Activated CD4-positive, CD25-positive, alpha-beta regulatory T cell treated with anti-CD3 and anti-CD28 coated beads, Interleukin-2, amount 50 U/mL, for 72 hours (primary cell): ENCODE measurements around the gene LRFN3.
"Not testable (repeated sequence)": the region's sequence is repeated elsewhere in the genome, so short reads cannot be mapped to it uniquely, and the experiment has no call there.

Experiments used
- DNase-seq: peaks from one replicate; pipeline ENCODE4 v3.0.0; 2021

LRFN3 gene

DNA sequence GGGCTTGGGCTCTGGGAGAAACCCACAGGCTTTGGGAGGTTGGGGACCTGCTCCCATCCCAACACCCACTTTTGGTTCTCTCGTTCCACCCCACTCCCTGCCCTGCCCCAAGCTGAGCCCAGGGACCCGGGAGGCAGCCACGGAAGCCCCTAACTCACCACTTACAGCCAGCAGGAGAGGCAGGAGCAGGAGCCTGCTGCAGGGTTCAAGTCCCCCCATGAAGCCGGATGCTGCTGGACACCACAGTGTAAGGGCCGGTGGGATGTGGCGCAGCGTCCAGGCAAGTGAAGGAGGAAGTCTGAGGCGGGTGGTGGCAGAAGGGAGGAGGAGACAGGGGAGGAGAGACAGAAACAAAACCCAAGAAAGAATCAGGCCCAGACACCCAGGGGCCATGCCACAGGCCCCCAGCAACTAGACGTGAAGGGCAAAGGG is 28.1 kb upstream of the LRFN3 start, which contains the start of gene TYROBP:
Gene TYROBP, minus strand, starts transcription at position 286 of the 432 bp plus-strand sequence. Its CDS starts 67 bp downstream, at position 219.
- no peak for DNase-seq

- no peak for DNase-seq
These were observed 27.0 kb upstream of the LRFN3 start for GRCh38 chr19:35908973-35909683.

- DNase-seq, result no peak
These were observed 26.5 kb upstream of the LRFN3 start for GRCh38 chr19:35909684-35910035.

DNA sequence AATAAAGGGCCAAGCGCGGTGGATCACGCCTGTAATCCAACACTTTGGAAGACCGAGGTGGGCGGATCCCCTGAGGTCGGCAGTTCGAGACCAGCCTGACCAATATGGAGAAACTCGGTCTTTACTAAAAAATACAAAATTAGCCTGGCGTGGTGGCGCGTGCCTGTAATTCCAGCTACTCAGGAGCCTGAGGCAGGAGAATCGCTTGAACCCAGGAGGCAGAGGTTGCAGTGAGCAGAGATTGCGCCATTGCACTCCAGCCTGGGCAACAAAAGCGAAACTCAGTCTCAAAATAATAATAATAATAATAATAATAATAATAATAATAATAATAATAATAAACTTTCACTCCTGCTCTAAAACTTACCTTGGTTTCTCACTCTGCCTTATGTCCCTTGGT is 25.8 kb upstream of the LRFN3 start:
- not testable (repeated sequence) for DNase-seq

- DNase-seq, result no peak
These were observed 25.0 kb upstream of the LRFN3 start for GRCh38 chr19:35911173-35911572.

- no peak for DNase-seq
These were observed 24.4 kb upstream of the LRFN3 start for GRCh38 chr19:35911790-35912189.

DNA sequence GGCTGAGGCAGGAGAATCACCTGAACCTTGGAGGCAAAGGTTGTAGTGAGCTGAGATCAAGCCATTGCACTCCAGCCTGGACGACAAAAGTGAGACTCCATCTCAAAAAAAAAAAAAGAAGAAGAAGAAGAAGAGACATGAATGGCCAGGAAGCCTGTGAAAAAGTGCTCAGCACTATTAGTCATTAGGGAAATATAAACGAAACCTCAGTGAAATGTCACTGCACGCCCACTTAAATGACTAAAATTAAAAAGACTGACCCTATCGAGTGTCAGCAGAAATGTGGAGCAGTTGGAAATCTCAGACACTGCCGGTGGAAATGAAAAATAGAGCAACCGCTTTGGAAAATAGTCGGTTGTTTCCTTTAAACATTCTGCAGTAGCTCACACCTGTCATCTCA is 22.6 kb upstream of the LRFN3 start:
- DNase-seq, result no peak

- DNase-seq, result no peak
These were observed 20.7 kb upstream of the LRFN3 start for GRCh38 chr19:35915443-35915842.

GRCh38 chr19:35919306-35919705 is 16.9 kb upstream of the LRFN3 start:
- no peak for DNase-seq

DNA sequence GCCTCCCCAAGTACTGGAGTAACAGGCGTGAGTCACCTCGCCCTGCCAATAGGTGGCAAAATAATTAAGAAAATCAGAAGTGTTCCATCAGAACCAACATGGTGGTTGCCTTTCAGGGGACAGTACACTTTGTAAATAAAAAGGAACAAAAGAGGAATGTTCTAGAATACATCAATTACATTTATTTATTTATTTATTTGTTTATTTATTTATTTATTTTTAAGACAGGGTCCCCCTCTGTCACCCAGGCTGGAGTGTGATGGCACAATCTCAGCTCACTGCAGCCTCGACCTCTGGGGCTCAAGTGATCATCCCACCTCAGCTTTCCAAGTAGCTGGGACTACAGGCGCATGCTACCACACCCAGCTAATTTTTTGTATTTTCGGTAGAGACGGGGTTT is 15.2 kb upstream of the LRFN3 start:
- no peak for DNase-seq

DNA sequence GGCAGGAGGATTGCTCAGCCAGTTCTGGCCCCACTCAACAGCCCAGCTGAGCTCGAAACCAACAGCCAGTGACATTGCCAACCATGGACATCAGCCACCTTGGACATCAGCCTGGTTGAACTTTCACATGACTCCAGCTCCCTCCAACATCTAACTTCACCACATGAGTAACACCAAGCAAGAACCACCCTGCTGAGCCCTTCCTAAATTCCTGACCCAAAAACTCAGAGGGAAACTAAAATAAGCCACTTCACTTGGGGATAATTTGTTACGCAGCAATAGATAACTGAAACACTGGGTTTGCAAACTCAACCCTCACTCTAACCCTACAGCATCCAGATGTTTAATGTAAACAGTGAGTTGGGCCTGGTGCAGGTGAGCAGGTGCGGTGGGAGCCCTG is 10.7 kb upstream of the LRFN3 start:
- DNase-seq, result no peak

DNA sequence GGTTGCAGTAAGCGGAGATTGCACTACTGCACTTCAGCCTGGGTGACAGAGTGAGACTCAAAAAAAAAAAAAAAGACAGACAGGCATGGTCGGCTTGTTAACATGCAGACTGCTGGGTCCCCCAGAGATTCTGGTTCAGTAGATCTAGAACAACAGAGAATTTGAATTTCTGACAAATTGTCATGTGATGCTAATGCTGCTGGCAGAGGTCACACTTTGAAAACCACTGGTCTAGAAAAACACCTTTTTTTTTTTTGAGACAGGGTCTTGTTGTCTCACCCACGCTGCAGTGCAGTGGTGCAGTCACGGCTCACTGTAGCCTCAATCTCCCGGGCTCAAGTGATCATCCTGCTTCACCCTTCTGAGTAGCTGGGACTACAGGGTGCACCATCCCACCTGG is 7.7 kb upstream of the LRFN3 start:
- DNase-seq, result no peak

DNA sequence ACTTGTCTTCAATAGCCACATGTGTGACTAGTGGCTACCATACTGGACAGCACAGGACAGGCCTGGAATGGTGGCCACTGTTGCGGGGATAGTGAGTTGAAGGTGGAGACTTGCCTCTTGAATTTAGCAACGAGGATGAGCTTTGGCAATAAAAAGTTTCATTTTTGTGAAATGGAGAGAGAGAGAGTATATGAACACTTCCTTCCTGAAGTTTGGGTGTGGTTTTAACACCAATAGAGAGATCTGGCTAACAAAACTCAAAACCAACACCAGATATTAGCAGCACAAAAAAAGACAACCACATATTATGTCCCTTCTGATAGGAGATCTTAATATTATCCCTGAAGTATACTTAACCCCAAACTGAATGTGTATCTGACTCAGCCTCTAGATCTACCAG is 6.3 kb upstream of the LRFN3 start:
- no peak for DNase-seq

DNA sequence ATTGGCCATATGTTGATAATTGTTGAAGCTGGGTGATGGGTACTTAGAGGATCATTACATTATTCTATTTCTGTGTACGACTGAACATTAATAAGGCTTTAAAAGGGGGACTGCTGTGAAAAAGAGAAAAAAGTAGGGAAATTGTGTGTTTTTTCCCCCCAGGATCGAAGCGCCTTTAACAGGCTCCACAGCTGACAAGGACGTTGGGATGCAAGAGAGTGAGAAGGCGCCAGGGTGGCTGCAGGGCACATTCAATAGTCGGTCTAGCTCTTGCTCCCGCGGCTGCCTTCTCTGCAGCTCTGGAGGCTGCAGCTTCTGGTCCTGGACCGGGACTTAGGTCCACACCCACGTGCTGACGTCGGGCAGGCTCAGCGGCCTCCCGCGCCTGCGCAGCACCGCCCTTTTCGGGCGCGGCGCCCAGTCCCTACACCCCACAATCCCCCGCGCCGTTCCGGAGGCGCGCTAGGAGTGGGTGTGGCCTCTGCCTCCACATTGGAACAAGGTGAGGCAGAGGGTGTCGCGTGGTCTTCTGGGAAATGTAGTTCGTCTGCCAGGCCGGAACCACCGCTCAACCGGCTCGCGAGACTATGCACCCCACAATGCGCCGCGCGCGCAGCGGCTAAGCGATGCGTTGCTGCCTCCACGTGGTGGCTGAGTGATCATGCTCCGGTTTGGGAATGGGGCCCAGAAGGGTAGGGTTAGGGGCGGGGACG is 4.9 kb upstream of the LRFN3 start:
- DNase-seq, result peak; percentile 99

DNA sequence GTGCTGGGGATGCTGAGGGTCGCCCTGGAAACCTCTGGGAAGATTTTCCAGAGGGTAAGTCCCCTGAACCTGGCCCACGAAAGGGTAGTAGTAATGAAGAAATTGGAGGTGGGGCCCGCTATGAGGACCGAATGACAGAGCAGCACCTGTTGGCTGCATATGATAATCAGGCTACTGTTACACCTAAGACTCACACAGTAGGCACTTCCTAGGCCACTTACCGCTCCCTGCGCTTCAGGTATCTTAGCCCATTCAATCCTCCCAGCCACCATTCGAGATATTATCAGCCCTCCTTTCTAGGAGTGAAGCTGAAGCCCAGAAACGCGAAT is 4.3 kb upstream of the LRFN3 start:
- DNase-seq, result no peak

DNA sequence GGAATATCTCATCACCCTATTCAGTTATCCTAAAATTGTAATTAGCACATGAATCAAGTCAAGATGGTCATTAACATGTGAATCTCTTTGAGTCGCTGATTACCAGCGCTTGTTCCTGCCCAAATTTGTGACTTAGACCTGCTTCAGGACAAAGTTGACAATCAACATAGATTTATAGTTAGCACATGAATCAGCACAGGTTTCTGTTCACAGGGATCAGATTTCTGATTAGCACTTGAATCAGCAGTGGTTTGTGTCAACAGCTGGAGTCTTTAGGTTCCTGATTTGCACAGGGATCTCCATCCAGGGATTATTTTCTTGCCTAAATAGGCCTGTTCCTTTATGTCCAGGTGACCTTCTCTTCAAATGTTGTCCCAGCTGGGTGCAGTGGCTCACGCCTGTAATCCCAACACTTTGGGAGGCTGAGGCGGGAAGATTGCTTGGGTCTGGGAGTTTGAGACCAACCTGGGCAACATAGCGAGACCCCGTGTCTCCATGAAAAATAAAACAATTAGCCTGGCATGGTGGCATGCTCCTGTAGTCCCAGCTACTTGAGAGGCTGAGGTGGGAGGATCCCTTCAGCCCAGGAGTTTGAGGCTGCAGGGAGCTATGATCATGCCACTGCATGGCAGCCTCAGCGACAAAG is 3.8 kb upstream of the LRFN3 start:
- no peak for DNase-seq

DNA sequence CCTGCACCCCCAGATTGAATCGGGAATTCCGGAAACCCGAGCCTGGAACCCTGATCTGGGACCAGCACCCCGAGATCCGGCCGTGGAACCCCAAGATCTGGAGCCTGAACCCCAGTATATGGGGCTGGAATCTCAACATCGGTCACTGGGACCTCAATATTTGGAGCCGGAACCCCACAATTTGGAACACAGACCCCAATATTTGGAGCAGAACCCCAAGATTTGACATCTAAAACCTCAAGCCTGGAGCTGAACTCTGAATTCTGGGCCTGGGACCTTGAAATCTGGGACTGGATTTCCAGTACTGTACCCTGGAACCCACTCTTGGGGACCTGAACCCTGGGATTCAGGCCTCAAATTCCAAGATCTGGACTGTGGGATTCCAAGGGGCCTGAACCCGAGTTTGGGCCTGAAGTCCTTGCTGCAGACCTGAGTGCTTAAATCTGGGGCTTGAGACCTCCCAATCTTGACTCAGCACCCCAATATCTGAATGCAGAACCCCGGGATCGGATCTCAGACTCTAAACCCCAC is 629 bp downstream of the LRFN3 start:
- no peak for DNase-seq

DNA sequence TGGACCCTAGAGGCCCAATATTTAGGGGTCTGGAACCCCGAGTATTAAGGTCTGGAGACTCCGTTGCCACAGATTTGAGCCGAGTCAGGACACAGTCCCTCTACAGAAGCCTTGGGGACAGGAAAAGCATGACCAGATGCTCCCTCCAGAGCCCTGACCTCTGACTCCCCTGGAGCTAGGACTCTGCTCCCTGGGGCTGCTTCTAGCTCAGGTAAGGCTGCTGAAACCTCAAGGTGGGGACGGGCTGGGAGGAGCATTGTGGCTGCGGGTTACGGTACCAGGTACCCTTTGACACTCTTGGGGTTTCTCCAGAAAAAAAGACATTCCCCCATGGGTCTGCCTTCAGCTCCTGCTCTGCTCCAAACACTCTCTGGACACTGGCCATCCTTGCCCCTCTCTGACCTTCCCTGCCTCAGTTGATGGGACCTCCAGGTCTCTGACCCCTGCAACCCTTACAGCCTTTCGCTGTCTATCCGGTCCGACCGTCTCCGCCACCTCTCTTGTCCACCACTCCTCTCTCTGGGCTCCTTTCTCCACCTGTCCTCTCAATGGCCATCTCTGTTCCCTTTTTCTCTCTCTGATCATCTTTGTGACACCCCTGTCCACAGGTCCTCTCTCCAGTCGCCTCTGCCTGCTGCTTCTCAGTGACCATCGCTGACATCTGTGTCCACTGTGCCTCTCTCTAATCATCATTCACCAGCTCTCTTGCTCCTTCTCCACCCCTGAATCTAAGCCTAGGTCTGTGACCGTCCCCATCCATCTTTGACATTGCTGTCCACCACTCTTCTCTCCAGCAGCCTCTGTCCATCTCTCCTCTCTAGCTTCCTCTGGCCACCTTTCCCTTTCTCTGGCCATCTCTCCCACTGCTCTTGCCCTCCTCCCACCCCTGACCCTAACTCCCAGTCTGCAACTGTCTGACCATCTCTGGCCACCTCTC is 1.4 kb downstream of the LRFN3 start:
- no peak for DNase-seq

DNA sequence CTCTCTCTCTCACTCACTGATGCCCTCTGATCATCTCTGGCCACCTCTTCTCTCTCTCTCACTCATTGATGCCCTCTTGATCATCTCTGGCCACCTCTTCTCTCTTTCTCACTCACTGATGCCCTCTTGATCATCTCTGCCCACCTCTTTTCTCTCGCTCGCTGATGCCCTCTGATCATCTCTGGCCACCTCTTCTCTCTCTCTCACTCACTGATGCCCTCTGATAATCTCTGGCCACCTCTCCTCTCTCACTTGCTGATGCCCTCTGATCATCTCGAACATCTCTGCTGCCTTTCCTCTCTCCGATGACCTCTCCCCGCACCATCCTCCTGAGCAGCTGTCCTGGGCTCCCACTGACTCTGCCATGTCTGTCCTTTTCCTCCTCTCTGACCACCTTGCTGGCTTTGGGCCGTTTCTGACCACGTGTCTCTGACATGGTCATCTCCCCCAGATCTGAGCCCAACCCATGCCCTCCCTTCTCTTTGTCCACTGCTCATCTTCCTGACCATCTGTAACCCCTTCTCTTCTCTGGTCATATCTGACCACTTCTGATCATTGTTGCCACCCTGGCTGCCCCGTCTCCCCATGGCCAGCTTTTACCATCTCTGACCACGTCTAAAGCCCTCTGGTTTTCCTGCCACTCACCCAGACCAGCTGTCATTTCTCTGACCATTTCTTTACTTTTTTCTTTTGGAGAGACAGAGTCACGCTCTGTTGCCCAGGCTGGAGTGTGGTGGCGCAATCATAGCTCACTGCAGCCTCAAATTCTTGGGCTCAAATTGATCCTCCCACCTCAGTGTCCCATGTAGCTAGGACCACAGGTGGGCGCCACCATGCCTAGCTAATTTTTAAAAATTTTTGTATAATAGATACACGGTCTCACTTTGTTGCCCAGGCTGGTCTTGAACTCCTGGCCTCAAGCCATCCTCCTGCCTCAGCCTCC is 2.4 kb downstream of the LRFN3 start:
- no peak for DNase-seq

DNA sequence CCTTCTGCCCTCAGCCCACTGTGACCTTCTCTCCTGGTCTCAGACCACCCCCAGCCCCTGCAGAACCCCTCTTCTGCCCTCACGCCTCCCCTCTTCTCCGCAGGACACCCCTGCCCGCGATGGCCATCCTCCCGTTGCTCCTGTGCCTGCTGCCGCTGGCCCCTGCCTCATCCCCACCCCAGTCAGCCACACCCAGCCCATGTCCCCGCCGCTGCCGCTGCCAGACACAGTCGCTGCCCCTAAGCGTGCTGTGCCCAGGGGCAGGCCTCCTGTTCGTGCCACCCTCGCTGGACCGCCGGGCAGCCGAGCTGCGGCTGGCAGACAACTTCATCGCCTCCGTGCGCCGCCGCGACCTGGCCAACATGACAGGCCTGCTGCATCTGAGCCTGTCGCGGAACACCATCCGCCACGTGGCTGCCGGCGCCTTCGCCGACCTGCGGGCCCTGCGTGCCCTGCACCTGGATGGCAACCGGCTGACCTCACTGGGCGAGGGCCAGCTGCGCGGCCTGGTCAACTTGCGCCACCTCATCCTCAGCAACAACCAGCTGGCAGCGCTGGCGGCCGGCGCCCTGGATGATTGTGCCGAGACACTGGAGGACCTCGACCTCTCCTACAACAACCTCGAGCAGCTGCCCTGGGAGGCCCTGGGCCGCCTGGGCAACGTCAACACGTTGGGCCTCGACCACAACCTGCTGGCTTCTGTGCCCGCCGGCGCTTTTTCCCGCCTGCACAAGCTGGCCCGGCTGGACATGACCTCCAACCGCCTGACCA is 3.3 kb downstream of the LRFN3 start:
- DNase-seq, result no peak
